LNCaP clone FGC (cell line): ENCODE measurements around the gene OR6Y1.

Source experiments
- DNase-seq: peaks from one replicate; pipeline ENCODE4 v3.0.0-alpha.2; 2011; ENCODE audit warnings: low read depth
- H3K4me3 ChIP-seq: 2 replicates; pipeline ENCODE4 v1.5.1; 2011; ENCODE audit warnings: mild to moderate bottlenecking, low read depth, low read length, control low read depth
- TF ChIP-seq, protein P1 (sequence below): IDR thresholded peaks from 2 replicates; pipeline ENCODE4 v1.5.1; 2012; ENCODE audit warnings: mild to moderate bottlenecking; ENCODE audit not compliant: control insufficient read depth, insufficient read depth; ENCODE audit errors: extremely low read depth

Gene OR6Y1

DNA sequence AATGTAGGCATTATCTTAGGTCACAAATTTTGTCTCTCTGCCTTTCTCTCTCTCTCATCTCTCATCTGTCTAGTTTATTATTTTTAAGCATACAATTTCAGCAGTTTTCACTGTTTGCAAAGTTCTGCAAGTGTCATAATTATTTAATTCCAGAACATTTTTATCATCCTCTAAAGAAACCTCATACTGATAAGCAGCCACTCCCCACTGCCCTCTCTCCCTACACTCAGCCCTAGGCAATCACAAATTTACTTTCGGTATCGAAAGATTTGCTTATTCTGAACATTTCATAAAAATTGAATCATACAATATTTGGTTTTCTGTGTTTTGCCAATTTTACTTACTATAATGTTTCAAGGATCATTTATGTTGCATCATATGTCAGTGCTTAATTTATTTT lies 16.6 kb downstream of the OR6Y1 start:
- TF ChIP-seq, protein P1, sequence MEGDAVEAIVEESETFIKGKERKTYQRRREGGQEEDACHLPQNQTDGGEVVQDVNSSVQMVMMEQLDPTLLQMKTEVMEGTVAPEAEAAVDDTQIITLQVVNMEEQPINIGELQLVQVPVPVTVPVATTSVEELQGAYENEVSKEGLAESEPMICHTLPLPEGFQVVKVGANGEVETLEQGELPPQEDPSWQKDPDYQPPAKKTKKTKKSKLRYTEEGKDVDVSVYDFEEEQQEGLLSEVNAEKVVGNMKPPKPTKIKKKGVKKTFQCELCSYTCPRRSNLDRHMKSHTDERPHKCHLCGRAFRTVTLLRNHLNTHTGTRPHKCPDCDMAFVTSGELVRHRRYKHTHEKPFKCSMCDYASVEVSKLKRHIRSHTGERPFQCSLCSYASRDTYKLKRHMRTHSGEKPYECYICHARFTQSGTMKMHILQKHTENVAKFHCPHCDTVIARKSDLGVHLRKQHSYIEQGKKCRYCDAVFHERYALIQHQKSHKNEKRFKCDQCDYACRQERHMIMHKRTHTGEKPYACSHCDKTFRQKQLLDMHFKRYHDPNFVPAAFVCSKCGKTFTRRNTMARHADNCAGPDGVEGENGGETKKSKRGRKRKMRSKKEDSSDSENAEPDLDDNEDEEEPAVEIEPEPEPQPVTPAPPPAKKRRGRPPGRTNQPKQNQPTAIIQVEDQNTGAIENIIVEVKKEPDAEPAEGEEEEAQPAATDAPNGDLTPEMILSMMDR: no peak
- no peak for DNase-seq
- no peak overlapping the region for H3K4me3 ChIP-seq

GRCh38 chr1:158534496-158534895 lies 19.7 kb downstream of the OR6Y1 start:
- H3K4me3 ChIP-seq: no peak overlapping the region
- no peak for DNase-seq
- TF ChIP-seq, protein P1: no peak

- peak; percentile 7 for DNase-seq
- no peak overlapping the region for H3K4me3 ChIP-seq
- TF ChIP-seq, protein P1: peak; percentile 43
These were observed 26.9 kb downstream of the OR6Y1 start for GRCh38 chr1:158527190-158527815.

GRCh38 chr1:158521666-158522058 lies 32.5 kb downstream of the OR6Y1 start:
- H3K4me3 ChIP-seq: no peak overlapping the region
- DNase-seq: no peak
- TF ChIP-seq, protein P1: no peak

DNA sequence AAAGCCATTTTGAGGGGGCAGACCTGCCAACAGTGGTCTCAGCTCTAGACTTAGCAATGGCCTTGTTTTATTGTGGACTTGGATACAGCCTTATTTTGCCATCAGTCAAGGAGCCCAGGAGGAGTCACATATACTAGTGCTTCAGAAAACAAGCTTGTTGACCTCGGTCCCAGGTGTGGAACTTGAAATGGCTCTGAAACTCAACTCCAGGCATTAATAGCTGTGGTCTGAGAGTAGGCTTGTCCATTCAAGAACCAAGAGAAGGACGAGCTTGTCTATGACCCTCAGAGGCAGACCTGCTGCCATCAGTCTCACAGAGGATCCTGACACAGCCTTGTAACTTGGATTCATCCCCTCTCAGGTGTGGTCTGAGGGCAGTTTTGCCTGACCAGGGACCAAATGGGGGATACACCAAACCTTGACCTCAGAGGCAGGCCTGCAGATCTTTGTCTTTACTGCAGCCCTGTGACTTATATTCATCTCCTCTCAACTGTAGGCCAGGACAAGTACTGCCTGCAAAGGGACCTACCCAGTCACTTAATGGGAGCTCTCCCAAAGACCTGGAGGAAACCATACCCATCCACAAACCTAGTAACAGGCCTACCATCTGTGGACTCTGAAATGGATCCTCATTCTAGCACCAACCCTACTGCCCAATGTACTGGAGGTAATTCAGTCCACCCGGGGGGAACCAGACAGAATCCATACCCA lies 33.1 kb downstream of the OR6Y1 start:
- H3K4me3 ChIP-seq: no peak overlapping the region
- TF ChIP-seq, protein P1: no peak
- DNase-seq: no peak

DNA sequence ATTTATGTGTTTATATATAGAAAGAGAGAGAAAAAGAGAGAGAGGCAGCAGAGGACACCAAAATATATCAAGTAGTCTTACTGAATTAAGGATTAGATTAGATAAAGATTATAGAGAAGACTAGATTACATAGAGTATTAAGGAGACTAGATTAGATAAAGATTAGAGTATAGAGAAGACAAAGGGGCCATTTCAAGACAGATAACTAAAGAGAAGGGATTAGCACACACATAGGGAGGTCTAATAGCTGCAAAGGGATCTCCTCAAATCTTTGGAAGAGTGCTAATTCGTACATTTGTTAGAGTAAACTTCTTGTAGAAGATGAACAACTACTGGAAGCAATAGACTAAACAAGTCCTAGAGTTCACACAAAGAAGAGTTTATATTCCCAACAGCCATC lies 34.2 kb downstream of the OR6Y1 start:
- TF ChIP-seq, protein P1: no peak
- no peak for DNase-seq
- H3K4me3 ChIP-seq: no peak overlapping the region
